KMS-11 (cell line): ENCODE results near the gene TAF4.

Experiments
- H2AFZ ChIP-seq: fragments of 200-600 bp; sonication (generic); 2 replicates; pipeline ENCODE4 v1.6.1; 2016; ENCODE audit warnings: antibody characterized with exemption, mixed run types, low read depth
- H3K27ac ChIP-seq: fragments of 200-600 bp; sonication (generic); 2 replicates; pipeline ENCODE4 v1.6.1; 2016; ENCODE audit warnings: mild to moderate bottlenecking, mixed run types
- H3K27me3 ChIP-seq: fragments of 200-600 bp; sonication (generic); 2 replicates; pipeline ENCODE4 v1.6.1; 2017; ENCODE audit warnings: mild to moderate bottlenecking, low read depth, mixed run types, moderate library complexity; ENCODE audit not compliant: insufficient read depth
- H3K36me3 ChIP-seq: fragments of 200-600 bp; sonication (generic); 2 replicates; pipeline ENCODE4 v1.6.1; 2017; ENCODE audit warnings: mild to moderate bottlenecking, mixed run types; ENCODE audit not compliant: insufficient read depth
- H3K4me1 ChIP-seq: fragments of 200-600 bp; sonication (generic); 2 replicates; pipeline ENCODE4 v1.6.1; 2016; ENCODE audit warnings: mild to moderate bottlenecking, low read depth, mixed run types; ENCODE audit not compliant: poor library complexity, severe bottlenecking
- H3K4me2 ChIP-seq: fragments of 200-600 bp; sonication (generic); 2 replicates; pipeline ENCODE4 v1.7.0; 2016; ENCODE audit warnings: mild to moderate bottlenecking, mixed run types
- H3K4me3 ChIP-seq: fragments of 200-600 bp; sonication (generic); IDR thresholded peaks from 2 replicates; pipeline ENCODE4 v1.6.1; 2017; ENCODE audit warnings: low read depth, low read length, mixed read lengths; ENCODE audit not compliant: insufficient read depth
- H3K79me2 ChIP-seq: fragments of 200-600 bp; sonication (generic); 2 replicates; pipeline ENCODE4 v1.6.1; 2016; ENCODE audit warnings: low read depth, mixed run types; ENCODE audit not compliant: insufficient read depth
- H3K9ac ChIP-seq: fragments of 200-600 bp; sonication (generic); 2 replicates; pipeline ENCODE4 v1.6.1; 2016; ENCODE audit warnings: mild to moderate bottlenecking, mixed run types
- H4K20me1 ChIP-seq: fragments of 200-600 bp; sonication (generic); 2 replicates; pipeline ENCODE4 v1.6.1; 2016; ENCODE audit warnings: mild to moderate bottlenecking, mixed run types; ENCODE audit not compliant: insufficient read depth
- TF ChIP-seq, protein P1 (sequence below): fragments of 200-600 bp; sonication (generic); conservative IDR thresholded peaks from 2 replicates; pipeline ENCODE4 v1.6.1; 2017; ENCODE audit warnings: low read depth, mild to moderate bottlenecking, antibody characterized with exemption, low read length, moderate library complexity, mixed read lengths

Gene TAF4

DNA sequence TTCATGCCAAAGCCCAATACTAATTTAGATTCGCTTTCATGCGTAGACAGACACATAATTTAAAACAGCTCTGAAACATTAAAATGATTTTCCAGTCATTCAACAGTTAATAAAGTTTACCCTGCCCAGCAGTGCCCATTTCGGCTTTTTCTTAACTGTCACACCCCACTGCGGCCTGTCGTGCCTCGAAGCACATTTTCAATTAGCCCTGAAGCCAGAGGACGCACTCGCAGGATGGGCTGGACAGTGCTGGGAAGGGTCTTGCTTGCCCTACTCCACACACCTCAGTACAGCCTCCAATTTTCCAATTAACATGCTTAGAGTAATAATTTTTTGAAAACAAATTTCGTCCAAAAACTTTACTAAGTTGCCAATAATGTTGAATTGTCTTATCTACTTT lies 35.3 kb downstream of the TAF4 start:
- peaks cover 10% of the 10 kb centered on the region; the same call in 1 of the 2 replicates for H4K20me1 ChIP-seq
- no peaks in the 10 kb centered on the region for H3K27me3 ChIP-seq
- TF ChIP-seq, protein P1, sequence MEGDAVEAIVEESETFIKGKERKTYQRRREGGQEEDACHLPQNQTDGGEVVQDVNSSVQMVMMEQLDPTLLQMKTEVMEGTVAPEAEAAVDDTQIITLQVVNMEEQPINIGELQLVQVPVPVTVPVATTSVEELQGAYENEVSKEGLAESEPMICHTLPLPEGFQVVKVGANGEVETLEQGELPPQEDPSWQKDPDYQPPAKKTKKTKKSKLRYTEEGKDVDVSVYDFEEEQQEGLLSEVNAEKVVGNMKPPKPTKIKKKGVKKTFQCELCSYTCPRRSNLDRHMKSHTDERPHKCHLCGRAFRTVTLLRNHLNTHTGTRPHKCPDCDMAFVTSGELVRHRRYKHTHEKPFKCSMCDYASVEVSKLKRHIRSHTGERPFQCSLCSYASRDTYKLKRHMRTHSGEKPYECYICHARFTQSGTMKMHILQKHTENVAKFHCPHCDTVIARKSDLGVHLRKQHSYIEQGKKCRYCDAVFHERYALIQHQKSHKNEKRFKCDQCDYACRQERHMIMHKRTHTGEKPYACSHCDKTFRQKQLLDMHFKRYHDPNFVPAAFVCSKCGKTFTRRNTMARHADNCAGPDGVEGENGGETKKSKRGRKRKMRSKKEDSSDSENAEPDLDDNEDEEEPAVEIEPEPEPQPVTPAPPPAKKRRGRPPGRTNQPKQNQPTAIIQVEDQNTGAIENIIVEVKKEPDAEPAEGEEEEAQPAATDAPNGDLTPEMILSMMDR = no peak
- peaks cover 98% of the 10 kb centered on the region for H3K79me2 ChIP-seq
- peak overlapping the region; percentile 22; the same call in 1 of the 2 replicates for H3K4me2 ChIP-seq
- no peak overlapping the region for H2AFZ ChIP-seq
- H3K4me1 ChIP-seq = peaks cover 28% of the 10 kb centered on the region
- no peaks in the 10 kb centered on the region for H3K36me3 ChIP-seq
- H3K4me3 ChIP-seq = no peak overlapping the region
- H3K9ac ChIP-seq = no peak overlapping the region
- H3K27ac ChIP-seq = peak overlapping the region; percentile 45; the same call in 1 of the 2 replicates

DNA sequence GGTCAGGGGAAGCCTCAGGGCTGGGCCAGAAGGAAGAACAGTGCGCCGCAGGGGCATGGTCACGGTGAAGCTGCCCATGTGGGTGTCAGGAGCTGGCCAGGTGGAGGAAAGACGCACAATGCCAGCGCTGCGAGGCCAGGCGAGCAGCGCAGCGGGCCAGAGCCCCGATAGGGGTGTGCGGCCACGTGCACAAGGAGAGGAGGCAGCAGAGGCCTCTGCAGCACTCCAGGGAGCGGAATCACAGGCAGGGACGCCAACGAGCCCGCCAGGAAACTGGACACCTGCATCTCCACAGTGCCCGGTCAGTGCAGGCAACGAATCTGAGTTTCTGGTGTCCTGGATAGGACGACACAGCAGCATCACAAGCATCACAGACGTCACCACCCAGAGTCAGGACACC lies 35.7 kb downstream of the TAF4 start:
- H3K4me3 ChIP-seq = no peak overlapping the region
- H3K27ac ChIP-seq = no peak overlapping the region
- TF ChIP-seq, protein P1 = no peak
- no peaks in the 10 kb centered on the region for H3K27me3 ChIP-seq
- H3K79me2 ChIP-seq = peaks cover 98% of the 10 kb centered on the region
- H3K36me3 ChIP-seq = no peaks in the 10 kb centered on the region
- H3K9ac ChIP-seq = no peak overlapping the region
- H4K20me1 ChIP-seq = peaks cover 10% of the 10 kb centered on the region; the same call in 1 of the 2 replicates
- H3K4me1 ChIP-seq = peaks cover 28% of the 10 kb centered on the region
- no peak overlapping the region for H2AFZ ChIP-seq
- no peak overlapping the region for H3K4me2 ChIP-seq

DNA sequence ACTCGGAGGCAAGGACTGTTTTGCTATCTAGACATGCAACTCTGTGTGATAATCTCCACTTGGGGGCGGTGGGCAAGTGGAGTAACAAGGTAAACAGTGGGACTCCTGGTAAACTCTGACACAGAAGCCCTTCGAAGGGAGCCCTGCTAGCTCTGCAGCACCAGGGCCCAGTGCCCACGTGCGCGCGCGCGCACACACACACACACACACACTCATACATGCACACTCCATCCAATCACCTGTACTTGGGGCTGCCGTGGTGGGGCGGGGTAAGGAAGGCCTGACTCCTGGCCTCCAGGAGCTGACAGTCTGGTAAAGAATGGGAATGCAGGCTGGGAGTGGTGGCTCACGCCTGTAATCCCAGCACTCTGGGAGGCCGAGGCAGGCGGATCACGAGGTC lies 36.4 kb downstream of the TAF4 start:
- Histone ChIP-seq H3K36me3 (no peaks in the 10 kb centered on the region), H3K27me3 (no peaks in the 10 kb centered on the region), H3K4me3 (no peak overlapping the region), H3K79me2 (peaks cover 97% of the 10 kb centered on the region), H3K4me1 (peaks cover 28% of the 10 kb centered on the region), H3K9ac (no peak overlapping the region), H4K20me1 (peaks cover 10% of the 10 kb centered on the region; the same call in 1 of the 2 replicates), H3K27ac (no peak overlapping the region), H2AFZ (no peak overlapping the region), H3K4me2 (no peak overlapping the region)
- TF ChIP-seq, protein P1 = no peak

DNA sequence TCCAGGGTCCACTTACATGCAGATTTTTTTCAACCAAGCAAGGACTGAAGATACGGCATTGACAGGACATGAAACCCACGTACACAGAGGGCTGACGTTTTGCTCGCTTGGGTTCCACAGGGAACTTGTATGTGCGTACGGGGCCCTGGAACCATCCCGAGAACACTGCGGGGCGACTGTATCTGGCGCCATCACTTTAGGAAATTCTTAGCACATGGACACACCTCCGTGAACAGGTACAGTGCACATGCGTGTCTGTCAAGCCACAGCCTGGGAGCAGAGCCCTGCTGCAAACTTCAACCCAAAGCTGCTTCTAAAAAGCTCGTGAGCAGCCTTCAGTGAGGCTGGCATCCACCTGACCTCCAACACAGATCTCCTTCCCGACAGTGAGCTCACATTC lies 37.3 kb downstream of the TAF4 start:
- Histone ChIP-seq H3K9ac (no peak overlapping the region), H3K4me2 (no peak overlapping the region), H3K27ac (no peak overlapping the region), H2AFZ (no peak overlapping the region), H3K4me1 (peaks cover 28% of the 10 kb centered on the region), H3K79me2 (peaks cover 97% of the 10 kb centered on the region), H4K20me1 (peaks cover 10% of the 10 kb centered on the region; the same call in 1 of the 2 replicates), H3K4me3 (no peak overlapping the region), H3K27me3 (no peaks in the 10 kb centered on the region), H3K36me3 (no peaks in the 10 kb centered on the region)
- TF ChIP-seq, protein P1 = no peak
